Measurements from ENCODE around the gene SERTAD2.

GRCh38 chr2:64670047-64670446, 16.3 kb upstream of the SERTAD2 start:
- TF ChIP-seq EP300 (IDR thresholded peaks at IDR 0.05) (no peak), CTCF (IDR thresholded peaks at IDR 0.05) (no peak), POLR2A (IDR thresholded peaks at IDR 0.05) (no peak)
